K562 (cell line): ENCODE results near the gene CBLC. TPM values are rescaled to one million over a fixed set of nuclear protein-coding genes. Genes with fewer than 3 reads are reported as not detected.

Experiments
- RBM39 ChIP-seq: fragments of 200-400 bp; formaldehyde crosslinking; optimal IDR thresholded peaks from 2 replicates; pipeline ENCODE3; 2018; ENCODE audit warnings: low read depth, low read length
- ZNF512 ChIP-seq: IDR thresholded peaks from 2 replicates; pipeline ENCODE4 v1.6.1; 2016; ENCODE audit warnings: missing genetic modification characterization, missing compliant biosample characterization
- ZNF518B ChIP-seq: fragments of 250-450 bp; sonication (Bioruptor Pico); IDR thresholded peaks from 2 replicates; pipeline ENCODE4 v1.5.0; 2021; ENCODE audit warnings: mild to moderate bottlenecking, moderate library complexity
- ZNF75A ChIP-seq: fragments of 450-650 bp; formaldehyde crosslinking; IDR thresholded peaks from 2 replicates; pipeline ENCODE4 v1.4.0; 2020; ENCODE audit warnings: mild to moderate bottlenecking
- polyA plus RNA-seq, 8 experiments: library from polyadenylated mRNA; depleted of rRNA in 4 of 8; stranded (reverse) in 5 of 8; unstranded in 3 of 8; fragments of >200 nt; fragmentation: Nextera tagmentation in 2 of 8; fragmentation: Illumina TruSeq in 1 of 8; extraction: Ambion mirVana in 2 of 8; extraction: Trizol in 1 of 8; gene quantifications; 2 replicates each; pipeline versions ENCODE4 v1.2.1 to v1.2.3, GENCODE V29; 2011 to 2014; ENCODE audit warnings: inconsistent platforms in 1 of 8, missing spikeins in 1 of 8
- total RNA-seq, 7 experiments: library from RNA; depleted of rRNA in 6 of 7; stranded (reverse); fragments of >200 nt in 6 of 7; fragmentation: Illumina TruSeq in 2 of 7; extraction: Trizol in 2 of 7; gene quantifications; 2 replicates each; pipeline versions ENCODE4 v1.2.1 to v1.2.3, GENCODE V29; 2011 to 2021; ENCODE audit warnings: low replicate concordance in 1 of 7

The CBLC gene
- total and polyA plus RNA-seq, 9 of the 15 experiments (the other 6 are each of a cell fraction or from before 2014, with no cell fraction given) = 0.09 TPM; not detected in 8

- TF ChIP-seq ZNF518B (CRISPR knock-in tag) (no peak), ZNF75A (CRISPR knock-in tag) (0 out of 2 replicates have a peak, but pooled peaks have one; percentile 17), RBM39 (no peak), ZNF512 (tag) (no peak)
Observed at GRCh38 chr19:44845612-44846454, 68.1 kb downstream of the CBLC start, which contains the start of gene NECTIN2 (continued).
